ENCODE measurements around the gene CTDSPL2.

- TF ChIP-seq EZH2 (IDR thresholded peaks at IDR 0.05; ENCODE audit: insufficient read depth, poor library complexity, severe bottlenecking) (no peak), EZH2phosphoT487 (IDR thresholded peaks at IDR 0.05; ENCODE audit: insufficient read depth, low read depth) (no peak)
These were observed 140.9 kb downstream of the CTDSPL2 start for GRCh38 chr15:44568338-44568737.
